Dendritic cell treated with granulocyte-macrophage colony-stimulating factor and Interleukin-4, amounts not matched to agents 40 ng/mL and 50 ng/mL, for 4 days (primary cell): ENCODE results near the gene ADAMTS17.

Experiments used
- H3K27ac Mint-ChIP-seq: one replicate; pipeline ENCODE4 v1.8.0; 2022; ENCODE audit warnings: mild to moderate bottlenecking, mixed read lengths
- H3K27me3 Mint-ChIP-seq: one replicate; pipeline ENCODE4 v1.8.0; 2022; ENCODE audit warnings: mild to moderate bottlenecking, mixed read lengths
- H3K36me3 Mint-ChIP-seq: one replicate; pipeline ENCODE4 v1.8.0; 2022; ENCODE audit warnings: low read depth, mixed read lengths
- H3K4me1 Mint-ChIP-seq: one replicate; pipeline ENCODE4 v1.8.0; 2022; ENCODE audit warnings: low read depth, mixed read lengths
- H3K4me3 Mint-ChIP-seq: one replicate; pipeline ENCODE4 v1.8.0; 2022; ENCODE audit warnings: mild to moderate bottlenecking, moderate library complexity, mixed read lengths
- H3K9me3 Mint-ChIP-seq: one replicate; pipeline ENCODE4 v1.8.0; 2022; ENCODE audit warnings: mixed read lengths
- intact Hi-C: fragments of 100-400 bp; cut with micrococcal nuclease; formaldehyde crosslinking; loops from one replicate; pipeline ENCODE4 v1.15.0; 2022

Gene ADAMTS17

GRCh38 chr15:100248236-100248635, 93.5 kb downstream of the ADAMTS17 start:
- intact Hi-C loops, result no loop called here
- Mint-ChIP-seq H3K4me1 (no peaks in the 10 kb centered on the region), H3K27me3 (no peaks in the 10 kb centered on the region), H3K27ac (no peak overlapping the region), H3K9me3 (peaks cover 17% of the 10 kb centered on the region), H3K4me3 (no peak overlapping the region), H3K36me3 (no peaks in the 10 kb centered on the region)

- Mint-ChIP-seq H3K4me3 (no peak overlapping the region), H3K27me3 (no peaks in the 10 kb centered on the region), H3K9me3 (peaks cover 24% of the 10 kb centered on the region), H3K36me3 (no peaks in the 10 kb centered on the region), H3K4me1 (no peaks in the 10 kb centered on the region), H3K27ac (no peak overlapping the region)
- intact Hi-C loops, result no loop called here
These were observed 94.2 kb downstream of the ADAMTS17 start for GRCh38 chr15:100247228-100248225.

- intact Hi-C loops, result no loop called here
- Mint-ChIP-seq H3K27me3 (no peaks in the 10 kb centered on the region), H3K4me3 (no peak overlapping the region)
These were observed 95.9 kb downstream of the ADAMTS17 start for GRCh38 chr15:100245855-100246254.

GRCh38 chr15:100245487-100245820, 96.3 kb downstream of the ADAMTS17 start:
- Mint-ChIP-seq H3K36me3 (no peaks in the 10 kb centered on the region), H3K27ac (no peak overlapping the region), H3K9me3 (peaks cover 39% of the 10 kb centered on the region), H3K27me3 (no peaks in the 10 kb centered on the region), H3K4me3 (no peak overlapping the region), H3K4me1 (no peaks in the 10 kb centered on the region)
- intact Hi-C loops, result no loop called here

More at GRCh38 chr15:100245855-100246254, 95.9 kb downstream of the ADAMTS17 start:
- H3K9me3 Mint-ChIP-seq, result peaks cover 35% of the 10 kb centered on the region
- H3K36me3 Mint-ChIP-seq, result no peaks in the 10 kb centered on the region
- no peaks in the 10 kb centered on the region for H3K4me1 Mint-ChIP-seq
- H3K27ac Mint-ChIP-seq, result no peak overlapping the region

- Mint-ChIP-seq H3K27ac (no peak overlapping the region), H3K36me3 (no peaks in the 10 kb centered on the region), H3K27me3 (no peaks in the 10 kb centered on the region), H3K9me3 (peaks cover 42% of the 10 kb centered on the region), H3K4me3 (no peak overlapping the region), H3K4me1 (no peaks in the 10 kb centered on the region)
- intact Hi-C loops, result no loop called here
These were observed 96.8 kb downstream of the ADAMTS17 start for GRCh38 chr15:100244796-100245486.

GRCh38 chr15:100242989-100243388, 98.8 kb downstream of the ADAMTS17 start:
- no peaks in the 10 kb centered on the region for H3K4me1 Mint-ChIP-seq
- no peak overlapping the region for H3K27ac Mint-ChIP-seq
- intact Hi-C loops, result no loop called here
- H3K4me3 Mint-ChIP-seq, result no peak overlapping the region
- H3K9me3 Mint-ChIP-seq, result peaks cover 50% of the 10 kb centered on the region
- no peaks in the 10 kb centered on the region for H3K36me3 Mint-ChIP-seq
- no peaks in the 10 kb centered on the region for H3K27me3 Mint-ChIP-seq

GRCh38 chr15:100241572-100242482, 99.9 kb downstream of the ADAMTS17 start:
- peaks cover 50% of the 10 kb centered on the region for H3K9me3 Mint-ChIP-seq
- no peaks in the 10 kb centered on the region for H3K4me1 Mint-ChIP-seq
- H3K27ac Mint-ChIP-seq, result no peak overlapping the region
- intact Hi-C loops, result no loop called here
- no peaks in the 10 kb centered on the region for H3K27me3 Mint-ChIP-seq
- H3K4me3 Mint-ChIP-seq, result no peak overlapping the region
- no peaks in the 10 kb centered on the region for H3K36me3 Mint-ChIP-seq

GRCh38 chr15:100236981-100237720, 104.6 kb downstream of the ADAMTS17 start:
- Mint-ChIP-seq H3K27ac (no peak overlapping the region), H3K9me3 (peaks cover 23% of the 10 kb centered on the region), H3K4me1 (no peaks in the 10 kb centered on the region), H3K4me3 (no peak overlapping the region), H3K27me3 (no peaks in the 10 kb centered on the region), H3K36me3 (no peaks in the 10 kb centered on the region)
- intact Hi-C loops, result no loop called here

- Mint-ChIP-seq H3K36me3 (no peaks in the 10 kb centered on the region), H3K4me1 (no peaks in the 10 kb centered on the region), H3K9me3 (peaks cover 8% of the 10 kb centered on the region), H3K27ac (no peak overlapping the region), H3K4me3 (no peak overlapping the region), H3K27me3 (no peaks in the 10 kb centered on the region)
- intact Hi-C loops, result no loop called here
These were observed 106.7 kb downstream of the ADAMTS17 start for GRCh38 chr15:100235030-100235617.

GRCh38 chr15:100234158-100235029, 107.4 kb downstream of the ADAMTS17 start:
- no peaks in the 10 kb centered on the region for H3K4me1 Mint-ChIP-seq
- H3K36me3 Mint-ChIP-seq, result no peaks in the 10 kb centered on the region
- no peak overlapping the region for H3K27ac Mint-ChIP-seq
- H3K27me3 Mint-ChIP-seq, result no peaks in the 10 kb centered on the region
- peaks cover 8% of the 10 kb centered on the region for H3K9me3 Mint-ChIP-seq
- no peak overlapping the region for H3K4me3 Mint-ChIP-seq
- intact Hi-C loops, result no loop called here

GRCh38 chr15:100230784-100231183, 111.0 kb downstream of the ADAMTS17 start:
- intact Hi-C loops, result no loop called here
- Mint-ChIP-seq H3K4me1 (no peaks in the 10 kb centered on the region), H3K27ac (no peak overlapping the region), H3K4me3 (no peak overlapping the region), H3K9me3 (peaks cover 12% of the 10 kb centered on the region), H3K36me3 (no peaks in the 10 kb centered on the region), H3K27me3 (no peaks in the 10 kb centered on the region)
